Endothelial cell of umbilical vein (primary cell): ENCODE measurements around the gene DHX15.

Source experiments
- EZH2 ChIP-seq: IDR thresholded peaks from 2 replicates; pipeline ENCODE4 v1.6.1; 2012; ENCODE audit warnings: borderline replicate concordance, low read depth, mild to moderate bottlenecking, moderate library complexity, low read length, inconsistent platforms; ENCODE audit not compliant: severe bottlenecking
- POLR2A ChIP-seq: IDR thresholded peaks from 2 replicates; pipeline ENCODE4 v1.6.1; 2012; ENCODE audit warnings: low read depth, mild to moderate bottlenecking, control low read depth, low read length
- POLR2AphosphoS5 ChIP-seq: IDR thresholded peaks from 2 replicates; pipeline ENCODE4 v1.6.1; 2012; ENCODE audit warnings: low read depth, mild to moderate bottlenecking, control low read depth, low read length, moderate library complexity; ENCODE audit not compliant: insufficient read depth
- TF ChIP-seq, protein P1 (sequence below), 2 donors: IDR thresholded peaks; 1 replicate in 1 of 2; 2 replicates in 1 of 2; pipeline ENCODE4 v1.5.1; 2011; ENCODE audit warnings: low read length in 2 of 2, mild to moderate bottlenecking in 2 of 2, moderate library complexity in 2 of 2, control low read depth in 1 of 2, inconsistent platforms in 1 of 2, low read depth in 1 of 2; ENCODE audit not compliant: insufficient read depth in 1 of 2; ENCODE audit errors: extremely low read depth in 1 of 2

DNA sequence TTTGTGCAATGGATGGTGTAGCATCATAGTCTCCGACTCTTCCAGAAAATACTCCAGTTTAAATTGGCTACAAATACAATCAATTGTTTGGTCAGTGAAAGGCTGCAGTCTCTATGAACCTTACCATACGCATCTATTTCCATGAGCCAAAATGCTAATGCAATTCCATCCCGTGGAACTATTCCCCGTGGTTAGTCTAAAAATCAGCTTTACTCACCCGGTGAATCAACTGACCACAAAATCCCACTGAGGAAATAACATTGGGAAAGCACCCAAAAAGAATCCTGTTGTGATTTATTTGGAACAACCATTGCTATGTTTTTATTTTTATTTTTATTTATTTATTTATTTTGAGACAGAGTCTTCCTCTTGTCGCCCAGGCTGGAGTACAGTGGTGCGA lies 87.1 kb downstream of the DHX15 start:
- TF ChIP-seq, protein P1, sequence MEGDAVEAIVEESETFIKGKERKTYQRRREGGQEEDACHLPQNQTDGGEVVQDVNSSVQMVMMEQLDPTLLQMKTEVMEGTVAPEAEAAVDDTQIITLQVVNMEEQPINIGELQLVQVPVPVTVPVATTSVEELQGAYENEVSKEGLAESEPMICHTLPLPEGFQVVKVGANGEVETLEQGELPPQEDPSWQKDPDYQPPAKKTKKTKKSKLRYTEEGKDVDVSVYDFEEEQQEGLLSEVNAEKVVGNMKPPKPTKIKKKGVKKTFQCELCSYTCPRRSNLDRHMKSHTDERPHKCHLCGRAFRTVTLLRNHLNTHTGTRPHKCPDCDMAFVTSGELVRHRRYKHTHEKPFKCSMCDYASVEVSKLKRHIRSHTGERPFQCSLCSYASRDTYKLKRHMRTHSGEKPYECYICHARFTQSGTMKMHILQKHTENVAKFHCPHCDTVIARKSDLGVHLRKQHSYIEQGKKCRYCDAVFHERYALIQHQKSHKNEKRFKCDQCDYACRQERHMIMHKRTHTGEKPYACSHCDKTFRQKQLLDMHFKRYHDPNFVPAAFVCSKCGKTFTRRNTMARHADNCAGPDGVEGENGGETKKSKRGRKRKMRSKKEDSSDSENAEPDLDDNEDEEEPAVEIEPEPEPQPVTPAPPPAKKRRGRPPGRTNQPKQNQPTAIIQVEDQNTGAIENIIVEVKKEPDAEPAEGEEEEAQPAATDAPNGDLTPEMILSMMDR (IDR thresholded peaks at IDR 0.05; ENCODE audit: extremely low read depth in 1 of 2, insufficient read depth in 1 of 2, low read depth in 1 of 2, low read length in 2 of 2) = no peak
- no peak for TF ChIP-seq POLR2AphosphoS5
- no peak for TF ChIP-seq POLR2A
- no peak for TF ChIP-seq EZH2
